Keratinocyte (primary cell): ENCODE data around the gene INSRR.

ENCODE experiments used
- EZH2 ChIP-seq: IDR thresholded peaks from one replicate; pipeline ENCODE4 v1.6.1; 2012; ENCODE audit warnings: inconsistent platforms, mild to moderate bottlenecking, low read length, moderate library complexity
- TF ChIP-seq, protein P1 (sequence below), 3 experiments: IDR thresholded peaks in 1 of 3; conservative IDR thresholded peaks in 1 of 3; optimal IDR thresholded peaks in 1 of 3; 2 replicates in 2 of 3; 3 replicates in 1 of 3; pipeline versions ENCODE3 to v1.5.1; 2011; ENCODE audit warnings: low read length in 3 of 3, mild to moderate bottlenecking in 3 of 3, moderate library complexity in 2 of 3, control low read depth in 1 of 3, inconsistent platforms in 1 of 3; ENCODE audit not compliant: insufficient read depth in 2 of 3; ENCODE audit errors: extremely low read depth in 1 of 3

DNA sequence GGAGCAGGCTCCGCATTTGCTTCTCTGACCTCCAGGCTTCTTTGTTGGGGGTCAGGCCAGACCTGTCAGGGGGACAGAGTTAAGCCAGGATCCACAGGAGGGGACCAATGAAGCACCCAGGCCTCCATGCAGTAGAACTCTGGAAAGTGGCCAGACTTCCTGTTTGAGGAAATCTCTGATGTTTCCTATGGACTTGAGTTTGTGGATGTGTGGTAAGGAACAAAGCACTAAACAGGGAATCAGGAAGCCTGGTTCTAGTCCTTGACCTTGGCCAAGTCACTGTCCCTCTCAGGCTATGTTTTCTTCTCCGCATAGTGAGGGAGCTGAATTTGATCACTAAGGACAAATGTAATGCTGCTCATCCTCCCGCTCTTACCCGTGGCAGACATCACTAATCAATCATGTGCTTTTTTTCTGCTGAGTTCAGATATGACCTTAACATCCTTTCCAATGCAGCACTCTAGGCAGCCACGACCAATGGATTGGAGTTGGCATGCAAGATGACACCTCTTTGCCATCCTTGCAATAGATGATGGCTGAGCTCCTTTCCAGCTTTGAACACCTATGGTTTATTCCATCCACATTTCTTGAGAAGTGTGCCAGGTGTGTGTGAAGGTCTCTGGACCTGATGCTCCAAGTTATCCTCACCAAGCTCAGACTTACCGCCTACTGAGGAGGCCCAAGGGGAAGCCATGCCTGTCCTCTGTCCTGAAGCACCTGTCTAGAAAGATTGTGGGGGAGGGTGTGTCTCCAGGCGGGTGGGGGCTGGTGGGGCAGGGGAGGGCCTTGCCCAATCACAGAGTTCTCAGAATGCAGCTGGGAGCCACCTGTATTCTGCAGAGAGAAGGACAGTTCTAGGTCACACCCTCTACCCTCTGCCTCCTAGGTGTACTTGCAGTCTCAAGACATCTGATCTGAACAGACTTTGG, 52.1 kb downstream of the INSRR start:
- TF ChIP-seq, protein P1, sequence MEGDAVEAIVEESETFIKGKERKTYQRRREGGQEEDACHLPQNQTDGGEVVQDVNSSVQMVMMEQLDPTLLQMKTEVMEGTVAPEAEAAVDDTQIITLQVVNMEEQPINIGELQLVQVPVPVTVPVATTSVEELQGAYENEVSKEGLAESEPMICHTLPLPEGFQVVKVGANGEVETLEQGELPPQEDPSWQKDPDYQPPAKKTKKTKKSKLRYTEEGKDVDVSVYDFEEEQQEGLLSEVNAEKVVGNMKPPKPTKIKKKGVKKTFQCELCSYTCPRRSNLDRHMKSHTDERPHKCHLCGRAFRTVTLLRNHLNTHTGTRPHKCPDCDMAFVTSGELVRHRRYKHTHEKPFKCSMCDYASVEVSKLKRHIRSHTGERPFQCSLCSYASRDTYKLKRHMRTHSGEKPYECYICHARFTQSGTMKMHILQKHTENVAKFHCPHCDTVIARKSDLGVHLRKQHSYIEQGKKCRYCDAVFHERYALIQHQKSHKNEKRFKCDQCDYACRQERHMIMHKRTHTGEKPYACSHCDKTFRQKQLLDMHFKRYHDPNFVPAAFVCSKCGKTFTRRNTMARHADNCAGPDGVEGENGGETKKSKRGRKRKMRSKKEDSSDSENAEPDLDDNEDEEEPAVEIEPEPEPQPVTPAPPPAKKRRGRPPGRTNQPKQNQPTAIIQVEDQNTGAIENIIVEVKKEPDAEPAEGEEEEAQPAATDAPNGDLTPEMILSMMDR (optimal IDR thresholded peaks at IDR 0.05 in 1 of 3, IDR thresholded peaks at IDR 0.05 in 1 of 3, conservative IDR thresholded peaks at IDR 0.05 in 1 of 3; ENCODE audit: extremely low read depth in 1 of 3, insufficient read depth in 2 of 3, low read length in 3 of 3), result no peak
- TF ChIP-seq EZH2, result no peak
